Spleen (tissue), 11 donors: ENCODE results near the gene RD3L. TPM values are rescaled to one million over a fixed set of nuclear protein-coding genes. Genes with fewer than 3 reads are reported as not detected.

Source experiments
- DNase-seq: peaks from one replicate; pipeline ENCODE4 v3.0.0-alpha.2; 2020
- H3K27ac ChIP-seq, 8 donors: fragments of 200-600 bp; sonication (generic) in 7 of 8; 1 replicate in 4 of 8; 2 replicates in 4 of 8; pipeline versions ENCODE4 v1.5.0 to v1.8.0; 2016 to 2021; ENCODE audit warnings: inconsistent platforms in 4 of 8, mild to moderate bottlenecking in 4 of 8, moderate library complexity in 1 of 8
- H3K27me3 ChIP-seq, 7 donors: fragments of 200-600 bp; sonication (generic) in 6 of 7; replicated peaks in 1 of 7; 1 replicate in 4 of 7; 2 replicates in 3 of 7; pipeline versions ENCODE4 v1.5.0 to v1.8.0; 2016 to 2021; ENCODE audit warnings: inconsistent platforms in 3 of 7, mild to moderate bottlenecking in 1 of 7
- H3K36me3 ChIP-seq, 6 donors: fragments of 200-600 bp; sonication (generic) in 5 of 6; 1 replicate in 4 of 6; 2 replicates in 2 of 6; pipeline versions ENCODE4 v1.5.0 to v1.8.0; 2016 to 2021; ENCODE audit warnings: inconsistent platforms in 2 of 6
- H3K4me1 ChIP-seq, 6 donors: fragments of 200-600 bp; sonication (generic) in 5 of 6; 1 replicate in 3 of 6; 2 replicates in 3 of 6; pipeline versions ENCODE4 v1.5.0 to v1.8.0; 2016 to 2021; ENCODE audit warnings: inconsistent platforms in 3 of 6
- H3K4me3 ChIP-seq, 8 donors: fragments of 200-600 bp; sonication (generic) in 7 of 8; 1 replicate in 4 of 8; 2 replicates in 4 of 8; pipeline versions ENCODE4 v1.5.0 to v1.8.0; 2016 to 2021; ENCODE audit warnings: inconsistent platforms in 4 of 8, mild to moderate bottlenecking in 4 of 8, moderate library complexity in 2 of 8
- H3K9me3 ChIP-seq, 8 donors: fragments of 200-600 bp; sonication (generic) in 7 of 8; 1 replicate in 4 of 8; 2 replicates in 4 of 8; pipeline versions ENCODE4 v1.5.0 to v1.8.0; 2016 to 2021; ENCODE audit warnings: inconsistent platforms in 4 of 8
- POLR2A ChIP-seq, 3 donors: fragments of 450-650 bp; IDR thresholded peaks; one replicate each; pipeline ENCODE4 v1.5.1; 2017; ENCODE audit warnings: antibody characterized with exemption in 3 of 3, mild to moderate bottlenecking in 1 of 3
- POLR2AphosphoS5 ChIP-seq, 3 donors: sonication (generic); formaldehyde crosslinking; IDR thresholded peaks; one replicate each; pipeline ENCODE4 v1.5.1; 2017; ENCODE audit warnings: antibody characterized with exemption in 3 of 3
- WGBS, 5 donors: extraction: QIAGEN DNeasy Blood & Tissue Kit in 3 of 5; methylation state at CpG; one replicate each; pipeline versions ENCODE4 v1.1.5 to v1.1.7; 2013 to 2018; 5-methylcytosine and 5-hydroxymethylcytosine counted together
- intact Hi-C: fragments of 100-400 bp; cut with DNase I; formaldehyde crosslinking; loops from one replicate; pipeline ENCODE4 v1.15.0; 2023; ENCODE audit warnings: low total_unique reads
- polyA plus RNA-seq, 3 donors: library from polyadenylated mRNA; stranded (reverse); fragments of 200-250 nt; gene quantifications; one replicate each; pipeline ENCODE4 v1.2.1, GENCODE V29; 2013
- total RNA-seq, 7 donors: library from RNA; depleted of rRNA in 3 of 7; stranded (reverse); fragments of >200 nt in 3 of 7; fragmentation: NEBNext Ultra II Directional in 4 of 7; extraction: Animal tissue kit (Norgen Biotek cat#: 25700) in 4 of 7; gene quantifications; one replicate each; pipeline versions ENCODE4 v1.1.0 to v1.2.1, GENCODE V29; 2016 to 2021
- TF ChIP-seq, protein P1 (sequence below), 11 experiments: fragments of 200-600 bp in 7 of 11; fragments of 450-650 bp in 4 of 11; sonication (generic) in 4 of 11; IDR thresholded peaks in 8 of 11; conservative IDR thresholded peaks in 3 of 11; 1 replicate in 7 of 11; 2 replicates in 4 of 11; pipeline versions ENCODE4 v1.4.0 to v1.8.0; 2016 to 2021; ENCODE audit warnings: antibody characterized with exemption in 11 of 11, inconsistent platforms in 4 of 11, mild to moderate bottlenecking in 1 of 11
- donor health status: healthy with polysubstance abuse.
- donor health status: DM: no; HTN: no; CAD: no; lungs with moderate emphysema.
- donor health status: DM: no; HTN: no; CAD: no.
- donor health status: Bipolar disorder and iron deficiency.
- donor health status: healthy.
- donor health status: DM: no; HTN: no; CAD: no.
- donor health status: DM: yes; HTN: yes; CAD: no.

Gene RD3L
- total and polyA plus RNA-seq, 10 donors: not detected

GRCh38 chr14:103930051-103930604, 12.2 kb downstream of the RD3L start:
- no peaks in the 10 kb centered on the region for H3K9me3 ChIP-seq
- no peak overlapping the region for H3K4me3 ChIP-seq
- peak overlapping the region in 3 of 8 donors; percentile 81 to 83 (median 82) for H3K27ac ChIP-seq
- H3K27me3 ChIP-seq: peaks cover 0 to 18% (median 0%) of the 10 kb centered on the region in 7 donors
- TF ChIP-seq, protein P1, sequence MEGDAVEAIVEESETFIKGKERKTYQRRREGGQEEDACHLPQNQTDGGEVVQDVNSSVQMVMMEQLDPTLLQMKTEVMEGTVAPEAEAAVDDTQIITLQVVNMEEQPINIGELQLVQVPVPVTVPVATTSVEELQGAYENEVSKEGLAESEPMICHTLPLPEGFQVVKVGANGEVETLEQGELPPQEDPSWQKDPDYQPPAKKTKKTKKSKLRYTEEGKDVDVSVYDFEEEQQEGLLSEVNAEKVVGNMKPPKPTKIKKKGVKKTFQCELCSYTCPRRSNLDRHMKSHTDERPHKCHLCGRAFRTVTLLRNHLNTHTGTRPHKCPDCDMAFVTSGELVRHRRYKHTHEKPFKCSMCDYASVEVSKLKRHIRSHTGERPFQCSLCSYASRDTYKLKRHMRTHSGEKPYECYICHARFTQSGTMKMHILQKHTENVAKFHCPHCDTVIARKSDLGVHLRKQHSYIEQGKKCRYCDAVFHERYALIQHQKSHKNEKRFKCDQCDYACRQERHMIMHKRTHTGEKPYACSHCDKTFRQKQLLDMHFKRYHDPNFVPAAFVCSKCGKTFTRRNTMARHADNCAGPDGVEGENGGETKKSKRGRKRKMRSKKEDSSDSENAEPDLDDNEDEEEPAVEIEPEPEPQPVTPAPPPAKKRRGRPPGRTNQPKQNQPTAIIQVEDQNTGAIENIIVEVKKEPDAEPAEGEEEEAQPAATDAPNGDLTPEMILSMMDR (IDR thresholded peaks at IDR 0.05 in 8 of 11, conservative IDR thresholded peaks at IDR 0.05 in 3 of 11): no peak
- no peak for TF ChIP-seq POLR2A (IDR thresholded peaks at IDR 0.05)
- no peak for TF ChIP-seq POLR2AphosphoS5 (IDR thresholded peaks at IDR 0.05)
- WGBS, 5 donors: 57 to 80% (median 73%) methylated on average over 14 of the region's 14 CpGs
- no peak for DNase-seq
- no peaks in the 10 kb centered on the region for H3K36me3 ChIP-seq
- intact Hi-C loops: no loop called here
- H3K4me1 ChIP-seq: peaks cover 0 to 32% (median 2%) of the 10 kb centered on the region in 6 donors

- 60 to 88% (median 81%) methylated on average over 57 to 97 of the region's 97 CpGs for WGBS, 5 donors
- peaks cover 0 to 25% (median 0%) of the 10 kb centered on the region in 7 donors for H3K27me3 ChIP-seq
- H3K27ac ChIP-seq: no peak within 1 kb of the TSS
- intact Hi-C loops: no loop called here
- no peaks in the 10 kb centered on the region for H3K9me3 ChIP-seq
- no peak for DNase-seq
- TF ChIP-seq, protein P1 (IDR thresholded peaks at IDR 0.05 in 8 of 11, conservative IDR thresholded peaks at IDR 0.05 in 3 of 11): no peak
- no peak for TF ChIP-seq POLR2AphosphoS5 (IDR thresholded peaks at IDR 0.05)
- TF ChIP-seq POLR2A (IDR thresholded peaks at IDR 0.05): no peak
- H3K4me1 ChIP-seq: peaks cover 0 to 34% (median 4%) of the 10 kb centered on the region in 6 donors
- H3K4me3 ChIP-seq: peak within 1 kb of the TSS in 1 of 8 donors; percentile 46
- H3K36me3 ChIP-seq: no peaks in the 10 kb centered on the region
Observed at GRCh38 chr14:103928011-103928890, 14.1 kb downstream of the RD3L start, which contains the start of gene TDRD9. Gene TDRD9 (plus strand): TSS chr14:103928456. CDS start chr14:103928510, 54 bp downstream.

- no peaks in the 10 kb centered on the region for H3K36me3 ChIP-seq
- H3K9me3 ChIP-seq: no peaks in the 10 kb centered on the region
- TF ChIP-seq POLR2A (IDR thresholded peaks at IDR 0.05) (no peak), POLR2AphosphoS5 (IDR thresholded peaks at IDR 0.05) (no peak)
- TF ChIP-seq, protein P1 (IDR thresholded peaks at IDR 0.05 in 8 of 11, conservative IDR thresholded peaks at IDR 0.05 in 3 of 11): no peak
- H3K27ac ChIP-seq: no peak overlapping the region
- H3K4me1 ChIP-seq: peaks cover 0 to 29% (median 4%) of the 10 kb centered on the region in 6 donors
- no peak overlapping the region for H3K4me3 ChIP-seq
- DNase-seq: no peak
- intact Hi-C loops: no loop called here
- WGBS, 5 donors: 93 to 95% (median 94%) methylated on average over 18 of the region's 18 CpGs
- peaks cover 0 to 31% (median 0%) of the 10 kb centered on the region in 7 donors for H3K27me3 ChIP-seq
Observed at GRCh38 chr14:103927566-103927965, 14.8 kb downstream of the RD3L start.

DNA sequence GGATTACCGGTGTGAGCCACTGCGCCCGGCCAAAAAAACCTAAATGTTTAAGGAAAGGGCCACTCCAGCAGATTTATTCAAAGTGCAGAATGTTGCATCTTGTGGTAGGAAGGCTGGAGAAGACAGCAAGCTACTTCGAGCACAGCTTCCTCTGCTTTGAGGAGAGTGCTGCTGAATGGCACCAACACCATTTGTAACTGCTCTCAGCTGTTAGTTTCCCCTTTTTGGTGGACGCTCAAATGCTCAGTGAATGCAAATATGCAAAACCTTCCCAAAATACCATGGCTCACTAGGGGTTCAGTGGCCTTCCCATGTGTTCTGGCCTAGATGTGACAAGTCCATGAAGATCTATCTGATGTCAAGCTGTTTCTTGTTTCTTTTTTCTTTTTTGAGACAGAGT, 17.0 kb downstream of the RD3L start:
- Histone ChIP-seq H3K4me3 (no peak overlapping the region), H3K36me3 (no peaks in the 10 kb centered on the region), H3K9me3 (no peaks in the 10 kb centered on the region), H3K27me3 (peaks cover 0 to 31% (median 0%) of the 10 kb centered on the region in 7 donors), H3K4me1 (peaks cover 5 to 35% (median 18%) of the 10 kb centered on the region in 6 donors), H3K27ac (no peak overlapping the region)
- TF ChIP-seq POLR2AphosphoS5 (IDR thresholded peaks at IDR 0.05): no peak
- no peak for TF ChIP-seq POLR2A (IDR thresholded peaks at IDR 0.05)
- TF ChIP-seq, protein P1 (IDR thresholded peaks at IDR 0.05 in 8 of 11, conservative IDR thresholded peaks at IDR 0.05 in 3 of 11): no peak
- no peak for DNase-seq
- intact Hi-C loops: no loop called here
- WGBS, 5 donors: 45 to 73% (median 58%) methylated on average over 5 of the region's 5 CpGs
